Activated naive CD8-positive, alpha-beta T cell treated with anti-CD3 and anti-CD28 coated beads for 36 hours (primary cell): Measurements from ENCODE around the gene CLEC18A. TPM values are rescaled to one million over a fixed set of nuclear protein-coding genes. Genes with fewer than 3 reads are reported as not detected.

Experiments used
- total RNA-seq, 2 experiments: library from RNA; stranded (reverse); gene quantifications; one replicate each; pipeline ENCODE4 v1.2.3, GENCODE V29; 2021

CLEC18A gene
- total RNA-seq, 2 experiments from 2014 or later, result 0.14 TPM; not detected in 1

Other genes starting within 250 kb of the CLEC18A start
- 10 to 100 TPM in 1 of 2 experiments, 1 to 10 TPM in 1; 9.9 to 11.3 TPM for gene NQO1, start 224.8 kb upstream of the CLEC18A start, total RNA-seq
- 100 to 1,000 TPM; 152 to 165 TPM for gene NOB1, start 196.4 kb upstream of the CLEC18A start, total RNA-seq
- gene WWP2, start 189.0 kb upstream of the CLEC18A start, total RNA-seq, result 10 to 100 TPM; 32.1 to 35.3 TPM
- gene PDPR, start 163.0 kb downstream of the CLEC18A start, total RNA-seq, result 10 to 100 TPM; 20.9 to 21.3 TPM
- under 1 TPM in 1 of 2 experiments, not detected in 1; 0.23 TPM for gene CLEC18C, start 222.5 kb downstream of the CLEC18A start, total RNA-seq